Coronary artery (tissue), 2 donors: Measurements from ENCODE around the gene ICE1.
"Not testable (repeated sequence)": the region's sequence is repeated elsewhere in the genome, so short reads cannot be mapped to it uniquely, and the experiment has no call there.

Experiments used
- DNase-seq: peaks from one replicate; pipeline ENCODE4 v3.0.0-alpha.2; 2017; ENCODE audit warnings: low spot score
- H3K27ac ChIP-seq, 2 donors: fragments of 200-600 bp; sonication (generic); one replicate each; pipeline ENCODE4 v1.5.1; 2016 to 2019
- H3K4me3 ChIP-seq: fragments of 200-600 bp; sonication (generic); 2 replicates; pipeline ENCODE4 v1.5.1; 2016; ENCODE audit warnings: mild to moderate bottlenecking, moderate library complexity
- TF ChIP-seq, protein P1 (sequence below): fragments of 200-600 bp; sonication (generic); IDR thresholded peaks from one replicate; pipeline ENCODE4 v1.5.1; 2019; ENCODE audit warnings: antibody characterized with exemption

The ICE1 gene

GRCh38 chr5:5387777-5388176 is 34.7 kb upstream of the ICE1 start:
- Histone ChIP-seq H3K4me3 (no peak overlapping the region), H3K27ac (no peak overlapping the region)
- TF ChIP-seq, protein P1, sequence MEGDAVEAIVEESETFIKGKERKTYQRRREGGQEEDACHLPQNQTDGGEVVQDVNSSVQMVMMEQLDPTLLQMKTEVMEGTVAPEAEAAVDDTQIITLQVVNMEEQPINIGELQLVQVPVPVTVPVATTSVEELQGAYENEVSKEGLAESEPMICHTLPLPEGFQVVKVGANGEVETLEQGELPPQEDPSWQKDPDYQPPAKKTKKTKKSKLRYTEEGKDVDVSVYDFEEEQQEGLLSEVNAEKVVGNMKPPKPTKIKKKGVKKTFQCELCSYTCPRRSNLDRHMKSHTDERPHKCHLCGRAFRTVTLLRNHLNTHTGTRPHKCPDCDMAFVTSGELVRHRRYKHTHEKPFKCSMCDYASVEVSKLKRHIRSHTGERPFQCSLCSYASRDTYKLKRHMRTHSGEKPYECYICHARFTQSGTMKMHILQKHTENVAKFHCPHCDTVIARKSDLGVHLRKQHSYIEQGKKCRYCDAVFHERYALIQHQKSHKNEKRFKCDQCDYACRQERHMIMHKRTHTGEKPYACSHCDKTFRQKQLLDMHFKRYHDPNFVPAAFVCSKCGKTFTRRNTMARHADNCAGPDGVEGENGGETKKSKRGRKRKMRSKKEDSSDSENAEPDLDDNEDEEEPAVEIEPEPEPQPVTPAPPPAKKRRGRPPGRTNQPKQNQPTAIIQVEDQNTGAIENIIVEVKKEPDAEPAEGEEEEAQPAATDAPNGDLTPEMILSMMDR: no peak
- DNase-seq: no peak

DNA sequence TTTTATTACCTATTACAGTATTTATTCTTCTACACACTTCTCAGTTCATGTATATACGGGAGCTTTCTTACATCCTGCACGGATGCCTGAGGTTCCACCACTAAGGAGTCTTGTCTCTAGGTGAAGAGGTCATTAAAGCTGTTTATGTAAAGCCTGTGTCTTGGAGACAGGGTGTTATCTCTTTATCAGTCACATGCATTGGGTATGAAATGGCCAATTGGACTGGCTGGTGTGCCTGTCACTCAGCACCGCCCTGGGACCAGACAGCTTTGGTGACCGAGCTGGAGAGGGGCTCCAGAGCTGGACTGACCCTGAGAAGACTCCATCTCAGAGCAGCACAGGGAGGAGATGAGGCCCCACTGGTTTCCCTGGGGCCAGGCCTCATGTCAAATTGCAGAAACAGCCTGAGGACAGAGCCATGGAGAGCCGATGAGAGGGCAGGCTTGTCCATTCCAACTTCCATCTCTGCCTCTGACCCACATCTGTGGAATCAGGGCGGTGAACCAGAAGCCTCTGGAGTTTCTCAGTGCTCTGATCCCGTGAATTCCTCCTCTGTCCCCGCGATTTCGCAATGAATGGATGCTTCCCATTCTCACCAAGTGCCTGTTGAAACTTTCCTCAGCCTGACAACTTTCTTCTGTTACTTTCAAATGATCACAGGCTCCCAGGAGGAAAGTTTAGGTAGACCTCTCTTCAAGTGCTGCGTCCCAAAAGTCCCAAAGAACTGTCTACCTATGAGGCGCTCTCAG is 32.2 kb upstream of the ICE1 start:
- DNase-seq, H3K27ac ChIP-seq, H3K4me3 ChIP-seq: not testable (repeated sequence)

- H3K4me3 ChIP-seq, H3K27ac ChIP-seq, DNase-seq: not testable (repeated sequence)
Measured at GRCh38 chr5:5392504-5392903, 30.0 kb upstream of the ICE1 start.

- not testable (repeated sequence) for H3K27ac ChIP-seq, DNase-seq, H3K4me3 ChIP-seq
Measured at GRCh38 chr5:5394384-5394986, 28.0 kb upstream of the ICE1 start.

DNA sequence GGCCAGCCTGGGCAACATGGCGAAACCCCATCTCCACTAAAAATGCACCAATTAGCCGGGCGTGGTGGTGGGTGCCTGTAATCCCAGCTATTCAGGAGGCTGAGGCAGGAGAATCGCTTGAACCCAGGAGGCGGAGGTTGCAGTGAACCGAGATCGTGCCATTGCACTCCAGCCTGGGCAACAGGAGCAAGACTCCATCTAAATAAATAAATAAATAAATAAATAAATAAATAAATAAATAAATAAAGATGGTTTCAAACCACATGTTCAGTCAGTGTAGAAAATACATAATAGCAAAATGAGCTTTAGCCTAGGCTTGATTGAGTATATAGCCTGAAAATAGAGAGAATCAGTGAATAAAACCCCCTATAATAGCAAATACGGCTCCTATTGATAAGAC is 27.4 kb upstream of the ICE1 start:
- H3K4me3 ChIP-seq, DNase-seq, H3K27ac ChIP-seq: not testable (repeated sequence)

DNA sequence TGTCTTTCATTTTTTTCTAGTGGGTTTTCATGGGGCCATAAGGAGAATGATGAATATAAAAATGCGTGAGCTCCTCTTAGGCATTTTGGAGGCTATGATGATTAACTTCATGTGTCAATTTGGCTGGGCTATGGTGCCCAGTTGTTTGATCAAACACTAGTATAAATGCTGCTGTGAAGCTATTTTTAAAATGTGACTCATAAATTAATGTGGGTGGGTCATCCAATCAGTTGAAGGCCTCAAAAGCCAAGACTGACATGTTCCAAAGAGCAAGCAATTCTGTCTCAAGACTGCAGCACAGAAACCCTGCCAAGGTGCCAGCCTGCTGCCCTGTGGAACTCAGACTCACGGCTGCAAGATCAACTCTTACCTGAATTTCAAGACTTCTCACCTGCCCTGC is 24.4 kb upstream of the ICE1 start:
- Histone ChIP-seq H3K27ac (no peak overlapping the region), H3K4me3 (no peak overlapping the region)
- TF ChIP-seq, protein P1: no peak
- DNase-seq: no peak

- TF ChIP-seq, protein P1: no peak
- Histone ChIP-seq H3K27ac (no peak overlapping the region), H3K4me3 (no peak overlapping the region)
- no peak for DNase-seq
Measured at GRCh38 chr5:5401095-5401494, 21.4 kb upstream of the ICE1 start.

DNA sequence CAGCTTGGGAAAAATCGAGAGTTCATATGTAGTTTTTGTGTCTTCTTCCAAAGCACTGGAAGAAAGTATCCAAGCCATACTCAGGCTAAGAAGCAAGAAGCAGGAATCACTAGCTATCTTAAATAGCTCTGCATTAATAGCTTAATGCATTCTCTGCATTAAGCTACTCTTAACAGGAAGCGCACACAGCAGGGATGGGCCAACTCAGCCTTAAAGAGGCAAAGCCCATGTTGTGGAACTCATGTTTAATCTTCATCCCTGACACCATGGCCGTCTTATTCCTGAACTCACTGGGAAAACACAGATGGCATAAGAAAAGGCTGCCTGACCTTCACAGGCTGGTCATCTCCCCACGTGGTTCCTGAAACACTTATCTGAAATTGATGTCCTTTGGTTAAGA is 18.7 kb upstream of the ICE1 start:
- DNase-seq: no peak
- H3K27ac ChIP-seq: no peak overlapping the region
- TF ChIP-seq, protein P1: no peak
- no peak overlapping the region for H3K4me3 ChIP-seq

DNA sequence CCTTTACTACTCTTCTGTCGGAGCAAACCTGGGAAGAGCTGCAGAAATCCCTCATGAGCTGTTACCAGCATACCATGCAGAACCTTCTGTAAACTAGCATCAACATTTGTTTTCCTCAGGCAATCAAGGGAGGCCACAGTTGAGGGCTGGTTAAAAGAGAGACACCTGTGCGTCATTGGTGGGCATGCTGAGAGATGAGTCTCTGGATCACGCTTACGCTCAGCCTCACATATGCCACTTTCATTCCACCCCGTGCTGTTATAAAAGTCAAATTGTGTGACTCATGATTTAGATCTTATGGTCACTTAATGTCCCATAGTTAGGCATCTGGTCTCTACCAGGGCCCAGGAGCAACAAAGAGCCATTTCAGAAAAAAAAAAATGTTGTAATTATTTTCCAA is 18.1 kb upstream of the ICE1 start:
- Histone ChIP-seq H3K27ac (no peak overlapping the region), H3K4me3 (no peak overlapping the region)
- no peak for DNase-seq

More for the DNA sequence above, 18.1 kb upstream of the ICE1 start:
- TF ChIP-seq, protein P1: no peak
